HepG2 (cell line): ENCODE data around the gene CD300LF. TPM values are rescaled to one million over a fixed set of nuclear protein-coding genes. Genes with fewer than 3 reads are reported as not detected.

ENCODE experiments used
- ATAC-seq: fragments of 200-7000 bp; cut with Tn5 transposase; 3 replicates; pipeline ENCODE4 v1.9.1; 2020; ENCODE audit warnings: mild to moderate bottlenecking, moderate library complexity
- BruUV-seq: library from RNA; stranded (reverse); fragments of 400-500 nt; replicated peaks from 2 replicates; lab custom pipeline; 2021; lab: Mats Ljungman, UMichigan
- CTCF ChIA-PET: fragments of 300-600 bp; formaldehyde crosslinking; extraction: SDS; loops from one replicate; lab custom pipeline; 2021; ENCODE audit warnings: low total read pairs, inconsistent platforms, low intra/inter-chr PET ratio; lab: Yijun Ruan, JAX
- POLR2A ChIA-PET: fragments of 350-600 bp; sonication (Branson Sonifier 250); formaldehyde crosslinking; loops from one replicate; lab custom pipeline; 2020; ENCODE audit warnings: antibody characterized with exemption, inconsistent platforms; lab: Yijun Ruan, JAX
- DNase-seq: peaks from one replicate; pipeline ENCODE4 v3.0.0-alpha.2; 2015; ENCODE audit warnings: low spot score
- FAIRE-seq: peaks from 3 replicates; lab custom pipeline; 2011; peaks lifted over from hg19 to GRCh38; lab: Jason Lieb, UNC
- H2AFZ ChIP-seq: one replicate; pipeline ENCODE4 v1.6.1; 2011; ENCODE audit warnings: low read length, inconsistent platforms
- H3K27ac ChIP-seq: fragments of 300-600 bp; 3 replicates; pipeline ENCODE4 v1.8.0; 2011; ENCODE audit warnings: mixed run types, mild to moderate bottlenecking, mixed read lengths, low read length, inconsistent platforms; ENCODE audit not compliant: insufficient read depth; ENCODE audit errors: extremely low read length
- H3K27me3 ChIP-seq, 2 experiments: fragments of 200-600 bp in 1 of 2; 2 replicates in 1 of 2; 3 replicates in 1 of 2; pipeline versions ENCODE4 v1.6.0 to v1.8.0; 2011; ENCODE audit warnings: low read length in 2 of 2, mild to moderate bottlenecking in 2 of 2, moderate library complexity in 2 of 2, inconsistent platforms in 1 of 2; ENCODE audit not compliant: insufficient read depth in 2 of 2, control insufficient read depth in 1 of 2
- H3K36me3 ChIP-seq, 2 experiments: fragments of 200-600 bp in 1 of 2; replicated peaks in 1 of 2; 2 replicates in 1 of 2; 3 replicates in 1 of 2; pipeline versions ENCODE4 v1.5.1 to v1.8.0; 2011; ENCODE audit warnings: low read length in 2 of 2, inconsistent platforms in 1 of 2; ENCODE audit not compliant: insufficient read depth in 2 of 2, control insufficient read depth in 1 of 2
- H3K4me1 ChIP-seq: 2 replicates; pipeline ENCODE4 v1.5.1; 2012; ENCODE audit warnings: low read length, inconsistent platforms; ENCODE audit not compliant: insufficient read depth
- H3K4me2 ChIP-seq: 2 replicates; pipeline ENCODE4 v1.6.0; 2011; ENCODE audit warnings: low read depth, low read length, inconsistent platforms
- H3K4me3 ChIP-seq, 3 experiments: fragments of 200-600 bp in 1 of 3; sonication (generic), shearing (Covaris generic) in 1 of 3; replicated peaks in 1 of 3; 2 replicates each; pipeline ENCODE4 v1.5.1; 2011 to 2016; ENCODE audit warnings: low read length in 3 of 3, inconsistent platforms in 2 of 3, low read depth in 2 of 3, mild to moderate bottlenecking in 2 of 3, control low read depth in 1 of 3, mixed read lengths in 1 of 3; ENCODE audit not compliant: insufficient read depth in 1 of 3
- H3K79me2 ChIP-seq: one replicate; pipeline ENCODE4 v1.6.1; 2011; ENCODE audit warnings: low read length, inconsistent platforms; ENCODE audit not compliant: insufficient read depth
- H3K9ac ChIP-seq: 2 replicates; pipeline ENCODE4 v1.6.0; 2011; ENCODE audit warnings: mild to moderate bottlenecking, low read depth, low read length, inconsistent platforms; ENCODE audit not compliant: insufficient read depth
- H3K9me3 ChIP-seq: 2 replicates; pipeline ENCODE4 v1.5.1; 2012; ENCODE audit warnings: mild to moderate bottlenecking, low read length
- H4K20me1 ChIP-seq: 2 replicates; pipeline ENCODE4 v1.6.0; 2011; ENCODE audit warnings: inconsistent platforms, mild to moderate bottlenecking, low read length, moderate library complexity; ENCODE audit not compliant: insufficient read depth
- MATR3 ChIP-seq: sonication (generic); formaldehyde crosslinking; IDR thresholded peaks from 2 replicates; pipeline ENCODE4 v1.4.0; 2020; ENCODE audit warnings: missing genetic modification reagents
- ZFP41 ChIP-seq: sonication (generic); formaldehyde crosslinking; IDR thresholded peaks from 2 replicates; pipeline ENCODE4 v1.4.0; 2020; ENCODE audit warnings: mild to moderate bottlenecking, missing genetic modification reagents, borderline replicate concordance
- WGBS: methylation state at CpG from one replicate; pipeline ENCODE4 v1.1.6; 2017; ENCODE audit warnings: low lambda C conversion rate; 5-methylcytosine and 5-hydroxymethylcytosine counted together
- in situ Hi-C: cut with HindIII; loops from 2 replicates; pipeline ENCODE4 v1.10.0; 2017; ENCODE audit warnings: low pct_unique_long_range_greater_than_20kb; ENCODE audit not compliant: extremely low pct_ligation_motif_present
- intact Hi-C: fragments of 100-400 bp; cut with micrococcal nuclease; formaldehyde crosslinking; loops from one replicate; pipeline ENCODE4 v1.10.0; 2022; ENCODE audit not compliant: unreplicated experiment
- polyA plus RNA-seq, 8 experiments: library from polyadenylated mRNA; depleted of rRNA in 3 of 8; stranded (reverse) in 7 of 8; unstranded in 1 of 8; fragments of >200 nt; fragmentation: Illumina TruSeq in 4 of 8; extraction: Trizol in 4 of 8; gene quantifications; 2 replicates each; pipeline versions ENCODE4 v1.2.1 to v1.2.3, GENCODE V29; 2011 to 2016; ENCODE audit warnings: low read depth in 4 of 8, missing spikeins in 1 of 8, mixed read lengths in 1 of 8; ENCODE audit not compliant: insufficient read depth in 1 of 8
- total RNA-seq, 5 experiments: library from RNA; depleted of rRNA; stranded (reverse); fragments of >200 nt; fragmentation: Illumina TruSeq; extraction: Trizol; gene quantifications; 2 replicates each; pipeline ENCODE4 v1.2.3, GENCODE V29; 2016; ENCODE audit warnings: low read depth in 1 of 5
- TF ChIP-seq, protein P1 (sequence below): sonication (generic); formaldehyde crosslinking; IDR thresholded peaks from 2 replicates; pipeline ENCODE4 v1.8.1; 2023; ENCODE audit warnings: missing genetic modification reagents, mild to moderate bottlenecking, borderline replicate concordance
- TF ChIP-seq, protein P2 (sequence below): sonication (generic); formaldehyde crosslinking; IDR thresholded peaks from 2 replicates; pipeline ENCODE4 v1.9.0; 2021; ENCODE audit warnings: missing genetic modification reagents, borderline replicate concordance
- TF ChIP-seq, protein P3 (sequence below): IDR thresholded peaks from 2 replicates; pipeline ENCODE4 v1.4.0; 2020; ENCODE audit warnings: mild to moderate bottlenecking, missing genetic modification reagents
- TF ChIP-seq, protein P4 (sequence below): sonication (generic); formaldehyde crosslinking; IDR thresholded peaks from 2 replicates; pipeline ENCODE4 v1.4.0; 2020; ENCODE audit warnings: mild to moderate bottlenecking, missing genetic modification reagents
- TF ChIP-seq, protein P5 (sequence below): sonication (generic); formaldehyde crosslinking; IDR thresholded peaks from 2 replicates; pipeline ENCODE4 v1.4.0; 2020; ENCODE audit warnings: missing genetic modification reagents, mild to moderate bottlenecking, borderline replicate concordance

The CD300LF gene
- total and polyA plus RNA-seq, 2 of the 13 experiments (the other 11 are each of a cell fraction or from before 2014, with no cell fraction given): not detected

DNA sequence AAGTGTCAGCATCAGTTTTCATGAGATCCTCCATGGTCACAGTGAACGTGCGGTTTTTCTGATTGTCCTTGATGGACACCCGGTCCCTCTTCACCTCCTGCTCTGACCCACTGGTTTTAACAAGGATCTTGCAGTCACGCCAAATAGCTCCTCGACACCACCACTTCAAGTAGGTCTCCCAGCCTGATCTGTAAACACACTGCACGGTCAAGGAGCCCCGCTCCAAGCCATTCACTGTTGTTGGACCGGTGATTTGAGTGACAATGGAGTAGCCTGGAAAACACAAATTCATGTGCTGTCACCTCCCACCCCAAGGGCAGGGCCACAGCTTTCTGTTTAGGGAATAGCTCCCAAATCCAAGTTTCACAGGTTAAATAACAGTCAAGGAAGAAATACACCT lies 8.2 kb downstream of the CD300LF start:
- FAIRE-seq: no peak

More for the DNA sequence above, 8.2 kb downstream of the CD300LF start:
- Histone ChIP-seq H3K4me1 (no peaks in the 10 kb centered on the region), H3K9me3 (no peaks in the 10 kb centered on the region), H3K79me2 (no peaks in the 10 kb centered on the region), H4K20me1 (no peaks in the 10 kb centered on the region), H3K4me3 (no peak overlapping the region), H3K9ac (no peak overlapping the region), H3K27ac (no peak overlapping the region), H3K4me2 (no peak overlapping the region), H3K36me3 (no peaks in the 10 kb centered on the region), H2AFZ (no peak overlapping the region), H3K27me3 (peaks cover 0 to 24% of the 10 kb centered on the region in 2 experiments; a peak in 4 of 5 replicates)
- POLR2A ChIA-PET: interaction anchor here (1.2 kb wide), 1 partner anchor 31 kb away, joined by 3 read pairs; no protein-coding TSS in a partner anchor
- no peak for ATAC-seq
- intact Hi-C loops (no loop called here), in situ Hi-C loops (no loop called here)
- DNase-seq: no peak
- no TSS peak for BruUV-seq
- 25% methylated on average over 8 of the region's 8 CpGs for WGBS
- CTCF ChIA-PET: no interaction called here
- TF ChIP-seq, protein P1, sequence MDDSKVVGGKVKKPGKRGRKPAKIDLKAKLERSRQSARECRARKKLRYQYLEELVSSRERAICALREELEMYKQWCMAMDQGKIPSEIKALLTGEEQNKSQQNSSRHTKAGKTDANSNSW (CRISPR knock-in tag): no peak
- TF ChIP-seq, protein P2, sequence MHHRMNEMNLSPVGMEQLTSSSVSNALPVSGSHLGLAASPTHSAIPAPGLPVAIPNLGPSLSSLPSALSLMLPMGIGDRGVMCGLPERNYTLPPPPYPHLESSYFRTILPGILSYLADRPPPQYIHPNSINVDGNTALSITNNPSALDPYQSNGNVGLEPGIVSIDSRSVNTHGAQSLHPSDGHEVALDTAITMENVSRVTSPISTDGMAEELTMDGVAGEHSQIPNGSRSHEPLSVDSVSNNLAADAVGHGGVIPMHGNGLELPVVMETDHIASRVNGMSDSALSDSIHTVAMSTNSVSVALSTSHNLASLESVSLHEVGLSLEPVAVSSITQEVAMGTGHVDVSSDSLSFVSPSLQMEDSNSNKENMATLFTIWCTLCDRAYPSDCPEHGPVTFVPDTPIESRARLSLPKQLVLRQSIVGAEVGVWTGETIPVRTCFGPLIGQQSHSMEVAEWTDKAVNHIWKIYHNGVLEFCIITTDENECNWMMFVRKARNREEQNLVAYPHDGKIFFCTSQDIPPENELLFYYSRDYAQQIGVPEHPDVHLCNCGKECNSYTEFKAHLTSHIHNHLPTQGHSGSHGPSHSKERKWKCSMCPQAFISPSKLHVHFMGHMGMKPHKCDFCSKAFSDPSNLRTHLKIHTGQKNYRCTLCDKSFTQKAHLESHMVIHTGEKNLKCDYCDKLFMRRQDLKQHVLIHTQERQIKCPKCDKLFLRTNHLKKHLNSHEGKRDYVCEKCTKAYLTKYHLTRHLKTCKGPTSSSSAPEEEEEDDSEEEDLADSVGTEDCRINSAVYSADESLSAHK: no peak
- TF ChIP-seq MATR3 (CRISPR knock-in tag) (no peak), ZFP41 (CRISPR knock-in tag) (no peak)
- TF ChIP-seq, protein P3, sequence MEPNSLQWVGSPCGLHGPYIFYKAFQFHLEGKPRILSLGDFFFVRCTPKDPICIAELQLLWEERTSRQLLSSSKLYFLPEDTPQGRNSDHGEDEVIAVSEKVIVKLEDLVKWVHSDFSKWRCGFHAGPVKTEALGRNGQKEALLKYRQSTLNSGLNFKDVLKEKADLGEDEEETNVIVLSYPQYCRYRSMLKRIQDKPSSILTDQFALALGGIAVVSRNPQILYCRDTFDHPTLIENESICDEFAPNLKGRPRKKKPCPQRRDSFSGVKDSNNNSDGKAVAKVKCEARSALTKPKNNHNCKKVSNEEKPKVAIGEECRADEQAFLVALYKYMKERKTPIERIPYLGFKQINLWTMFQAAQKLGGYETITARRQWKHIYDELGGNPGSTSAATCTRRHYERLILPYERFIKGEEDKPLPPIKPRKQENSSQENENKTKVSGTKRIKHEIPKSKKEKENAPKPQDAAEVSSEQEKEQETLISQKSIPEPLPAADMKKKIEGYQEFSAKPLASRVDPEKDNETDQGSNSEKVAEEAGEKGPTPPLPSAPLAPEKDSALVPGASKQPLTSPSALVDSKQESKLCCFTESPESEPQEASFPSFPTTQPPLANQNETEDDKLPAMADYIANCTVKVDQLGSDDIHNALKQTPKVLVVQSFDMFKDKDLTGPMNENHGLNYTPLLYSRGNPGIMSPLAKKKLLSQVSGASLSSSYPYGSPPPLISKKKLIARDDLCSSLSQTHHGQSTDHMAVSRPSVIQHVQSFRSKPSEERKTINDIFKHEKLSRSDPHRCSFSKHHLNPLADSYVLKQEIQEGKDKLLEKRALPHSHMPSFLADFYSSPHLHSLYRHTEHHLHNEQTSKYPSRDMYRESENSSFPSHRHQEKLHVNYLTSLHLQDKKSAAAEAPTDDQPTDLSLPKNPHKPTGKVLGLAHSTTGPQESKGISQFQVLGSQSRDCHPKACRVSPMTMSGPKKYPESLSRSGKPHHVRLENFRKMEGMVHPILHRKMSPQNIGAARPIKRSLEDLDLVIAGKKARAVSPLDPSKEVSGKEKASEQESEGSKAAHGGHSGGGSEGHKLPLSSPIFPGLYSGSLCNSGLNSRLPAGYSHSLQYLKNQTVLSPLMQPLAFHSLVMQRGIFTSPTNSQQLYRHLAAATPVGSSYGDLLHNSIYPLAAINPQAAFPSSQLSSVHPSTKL (CRISPR knock-in tag): no peak
- TF ChIP-seq, protein P4, sequence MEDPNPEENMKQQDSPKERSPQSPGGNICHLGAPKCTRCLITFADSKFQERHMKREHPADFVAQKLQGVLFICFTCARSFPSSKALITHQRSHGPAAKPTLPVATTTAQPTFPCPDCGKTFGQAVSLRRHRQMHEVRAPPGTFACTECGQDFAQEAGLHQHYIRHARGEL: no peak
- TF ChIP-seq, protein P5, sequence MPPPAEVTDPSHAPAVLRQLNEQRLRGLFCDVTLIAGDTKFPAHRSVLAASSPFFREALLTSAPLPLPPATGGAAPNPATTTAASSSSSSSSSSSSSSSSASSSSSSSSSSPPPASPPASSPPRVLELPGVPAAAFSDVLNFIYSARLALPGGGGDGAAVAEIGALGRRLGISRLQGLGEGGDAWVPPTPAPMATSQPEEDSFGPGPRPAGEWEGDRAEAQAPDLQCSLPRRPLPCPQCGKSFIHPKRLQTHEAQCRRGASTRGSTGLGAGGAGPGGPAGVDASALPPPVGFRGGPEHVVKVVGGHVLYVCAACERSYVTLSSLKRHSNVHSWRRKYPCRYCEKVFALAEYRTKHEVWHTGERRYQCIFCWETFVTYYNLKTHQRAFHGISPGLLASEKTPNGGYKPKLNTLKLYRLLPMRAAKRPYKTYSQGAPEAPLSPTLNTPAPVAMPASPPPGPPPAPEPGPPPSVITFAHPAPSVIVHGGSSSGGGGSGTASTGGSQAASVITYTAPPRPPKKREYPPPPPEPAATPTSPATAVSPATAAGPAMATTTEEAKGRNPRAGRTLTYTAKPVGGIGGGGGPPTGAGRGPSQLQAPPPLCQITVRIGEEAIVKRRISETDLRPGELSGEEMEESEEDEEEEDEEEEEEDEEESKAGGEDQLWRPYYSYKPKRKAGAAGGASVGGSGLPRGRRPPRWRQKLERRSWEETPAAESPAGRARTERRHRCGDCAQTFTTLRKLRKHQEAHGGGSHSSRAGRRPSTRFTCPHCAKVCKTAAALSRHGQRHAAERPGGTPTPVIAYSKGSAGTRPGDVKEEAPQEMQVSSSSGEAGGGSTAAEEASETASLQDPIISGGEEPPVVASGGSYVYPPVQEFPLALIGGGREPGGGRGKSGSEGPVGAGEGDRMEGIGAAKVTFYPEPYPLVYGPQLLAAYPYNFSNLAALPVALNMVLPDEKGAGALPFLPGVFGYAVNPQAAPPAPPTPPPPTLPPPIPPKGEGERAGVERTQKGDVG (CRISPR knock-in tag): no peak
- TF ChIP-seq, all 625 proteins: peak for 0
